Endothelial cell (in vitro differentiated cells): ENCODE measurements around the gene ZYX. TPM values are rescaled to one million over a fixed set of nuclear protein-coding genes. Genes with fewer than 3 reads are reported as not detected.

Experiments
- DNase-seq: peaks from one replicate; pipeline ENCODE4 v3.0.0; 2021; ENCODE audit warnings: low spot score
- H3K27ac Mint-ChIP-seq: one replicate; pipeline ENCODE4 v1.8.0; 2021; ENCODE audit warnings: mixed read lengths, inconsistent platforms; ENCODE audit not compliant: unreplicated experiment
- H3K27me3 Mint-ChIP-seq: one replicate; pipeline ENCODE4 v1.8.0; 2021; ENCODE audit warnings: mild to moderate bottlenecking, moderate library complexity, mixed read lengths, inconsistent platforms; ENCODE audit not compliant: unreplicated experiment
- H3K36me3 Mint-ChIP-seq: one replicate; pipeline ENCODE4 v1.8.0; 2021; ENCODE audit warnings: mild to moderate bottlenecking, low read depth, mixed read lengths, inconsistent platforms; ENCODE audit not compliant: unreplicated experiment
- H3K4me1 Mint-ChIP-seq: one replicate; pipeline ENCODE4 v1.8.0; 2021; ENCODE audit warnings: mild to moderate bottlenecking, mixed read lengths, inconsistent platforms; ENCODE audit not compliant: unreplicated experiment
- H3K4me3 Mint-ChIP-seq: one replicate; pipeline ENCODE4 v1.8.0; 2021; ENCODE audit warnings: mild to moderate bottlenecking, mixed read lengths, inconsistent platforms; ENCODE audit not compliant: unreplicated experiment
- H3K9me3 Mint-ChIP-seq: one replicate; pipeline ENCODE4 v1.8.0; 2021; ENCODE audit warnings: mixed read lengths, inconsistent platforms; ENCODE audit not compliant: unreplicated experiment
- CTCF ChIP-seq: fragments of 200-600 bp; sonication (generic); IDR thresholded peaks from one replicate; pipeline ENCODE4 v1.5.0; 2021; ENCODE audit warnings: antibody characterized with exemption; ENCODE audit not compliant: unreplicated experiment
- total RNA-seq: library from RNA; stranded (reverse); fragmentation: NEBNext Ultra II Directional; extraction: Animal tissue kit (Norgen Biotek cat#: 25700); gene quantifications from one replicate; pipeline ENCODE4 v1.2.1, GENCODE V29; 2021; ENCODE audit not compliant: unreplicated experiment

Gene ZYX
- total RNA-seq, 1 donor from 2014 or later: 237 TPM

- peaks cover 12% of the 10 kb centered on the region for H3K36me3 Mint-ChIP-seq
- DNase-seq: no peak
- H3K27ac Mint-ChIP-seq: no peak overlapping the region
- no peak for TF ChIP-seq CTCF
- H3K9me3 Mint-ChIP-seq: no peaks in the 10 kb centered on the region
- H3K4me1 Mint-ChIP-seq: peaks cover 19% of the 10 kb centered on the region
- H3K4me3 Mint-ChIP-seq: no peak overlapping the region
- peaks cover 17% of the 10 kb centered on the region for H3K27me3 Mint-ChIP-seq
Measured at GRCh38 chr7:143381427-143382125, 431 bp downstream of the ZYX start.

GRCh38 chr7:143382126-143382790 lies 1.1 kb downstream of the ZYX start:
- peaks cover 16% of the 10 kb centered on the region for H3K27me3 Mint-ChIP-seq
- no peak for DNase-seq
- no peak overlapping the region for H3K27ac Mint-ChIP-seq
- peaks cover 19% of the 10 kb centered on the region for H3K4me1 Mint-ChIP-seq
- H3K4me3 Mint-ChIP-seq: no peak overlapping the region
- peaks cover 12% of the 10 kb centered on the region for H3K36me3 Mint-ChIP-seq
- no peak for TF ChIP-seq CTCF
- H3K9me3 Mint-ChIP-seq: no peaks in the 10 kb centered on the region

- peaks cover 22% of the 10 kb centered on the region for H3K4me1 Mint-ChIP-seq
- H3K36me3 Mint-ChIP-seq: peaks cover 12% of the 10 kb centered on the region
- DNase-seq: no peak
- H3K27me3 Mint-ChIP-seq: peaks cover 15% of the 10 kb centered on the region
- H3K9me3 Mint-ChIP-seq: no peaks in the 10 kb centered on the region
- no peak for TF ChIP-seq CTCF
- H3K4me3 Mint-ChIP-seq: no peak overlapping the region
- H3K27ac Mint-ChIP-seq: no peak overlapping the region
Measured at GRCh38 chr7:143382791-143383641, 1.9 kb downstream of the ZYX start.

- Mint-ChIP-seq H3K27me3 (peaks cover 15% of the 10 kb centered on the region), H3K4me1 (peaks cover 18% of the 10 kb centered on the region), H3K27ac (no peak overlapping the region), H3K9me3 (no peaks in the 10 kb centered on the region), H3K4me3 (no peak overlapping the region), H3K36me3 (peaks cover 12% of the 10 kb centered on the region)
- DNase-seq: no peak
- TF ChIP-seq CTCF: no peak
Measured at GRCh38 chr7:143383642-143383957, 2.5 kb downstream of the ZYX start.

- no peaks in the 10 kb centered on the region for H3K9me3 Mint-ChIP-seq
- no peak for DNase-seq
Measured at GRCh38 chr7:143384148-143384547, 3.0 kb downstream of the ZYX start.

More at GRCh38 chr7:143384148-143384547, 3.0 kb downstream of the ZYX start:
- peaks cover 15% of the 10 kb centered on the region for H3K36me3 Mint-ChIP-seq
- no peak overlapping the region for H3K4me3 Mint-ChIP-seq
- no peak for TF ChIP-seq CTCF
- peaks cover 15% of the 10 kb centered on the region for H3K27me3 Mint-ChIP-seq
- H3K27ac Mint-ChIP-seq: no peak overlapping the region
- H3K4me1 Mint-ChIP-seq: peaks cover 15% of the 10 kb centered on the region
